Panc1 (cell line): ENCODE data around the gene ZNF230. TPM values are rescaled to one million over a fixed set of nuclear protein-coding genes. Genes with fewer than 3 reads are reported as not detected.

Source experiments
- ATAC-seq: fragments of 200-7000 bp; cut with Tn5 transposase; 2 replicates; pipeline ENCODE4 v1.9.1; 2020; ENCODE audit warnings: mild to moderate bottlenecking, moderate library complexity
- BruUV-seq: library from RNA; stranded (reverse); fragments of 400-500 nt; replicated peaks from 2 replicates; lab custom pipeline; 2021; lab: Mats Ljungman, UMichigan
- CTCF ChIA-PET: fragments of 300-600 bp; sonication (Branson Sonifier 250); formaldehyde crosslinking; loops from one replicate; lab custom pipeline; 2022; ENCODE audit warnings: antibody characterized with exemption; lab: Charles Lee
- POLR2A ChIA-PET: fragments of 300-600 bp; sonication (Branson Sonifier 250); formaldehyde crosslinking; loops from one replicate; lab custom pipeline; 2022; ENCODE audit warnings: antibody characterized with exemption; lab: Charles Lee
- DNase-seq: peaks from one replicate; pipeline ENCODE4 v3.0.0-alpha.2; 2010; ENCODE audit warnings: low read depth, low spot score
- H3K27ac ChIP-seq: 2 replicates; pipeline ENCODE4 v1.5.1; 2011; ENCODE audit warnings: mild to moderate bottlenecking, low read length, inconsistent platforms
- H3K27me3 ChIP-seq: fragments of 200-500 bp; sonication (Bioruptor generic); 2 replicates; pipeline ENCODE4 v1.6.0; 2014; ENCODE audit warnings: low read length, inconsistent platforms; ENCODE audit not compliant: control insufficient read depth, insufficient read depth
- H3K36me3 ChIP-seq: fragments of 200-500 bp; sonication (Bioruptor generic); 2 replicates; pipeline ENCODE4 v1.5.1; 2014; ENCODE audit warnings: inconsistent platforms, mild to moderate bottlenecking, low read length, moderate library complexity; ENCODE audit not compliant: control insufficient read depth, insufficient read depth
- H3K4me1 ChIP-seq: 2 replicates; pipeline ENCODE4 v1.5.1; 2011; ENCODE audit warnings: inconsistent platforms, mild to moderate bottlenecking, low read length, moderate library complexity; ENCODE audit not compliant: control insufficient read depth, insufficient read depth
- H3K4me3 ChIP-seq, 2 experiments: 2 replicates each; pipeline ENCODE4 v1.5.1; 2011 to 2012; ENCODE audit warnings: low read depth in 2 of 2, low read length in 2 of 2, mild to moderate bottlenecking in 2 of 2, inconsistent platforms in 1 of 2, moderate library complexity in 1 of 2
- H3K9me3 ChIP-seq: fragments of 200-500 bp; sonication (Bioruptor generic); 2 replicates; pipeline ENCODE4 v1.5.1; 2014; ENCODE audit warnings: low read depth, mild to moderate bottlenecking, inconsistent platforms, low read length, moderate library complexity; ENCODE audit not compliant: control insufficient read depth, insufficient read depth
- POLR2AphosphoS5 ChIP-seq: IDR thresholded peaks from 2 replicates; pipeline ENCODE4 v1.6.1; 2012; ENCODE audit warnings: mild to moderate bottlenecking, low read depth, low read length, moderate library complexity
- REST ChIP-seq, 2 experiments: IDR thresholded peaks; 2 replicates each; pipeline ENCODE4 v1.6.1; 2011 to 2012; ENCODE audit warnings: low read depth in 2 of 2, control low read depth in 1 of 2, low read length in 1 of 2, mild to moderate bottlenecking in 1 of 2, moderate library complexity in 1 of 2; ENCODE audit not compliant: insufficient read depth in 1 of 2
- SIN3A ChIP-seq: IDR thresholded peaks from 2 replicates; pipeline ENCODE4 v1.6.1; 2012; ENCODE audit warnings: low read depth, mild to moderate bottlenecking, low read length, moderate library complexity, borderline replicate concordance; ENCODE audit not compliant: insufficient read depth
- TCF7L2 ChIP-seq: IDR thresholded peaks from 2 replicates; pipeline ENCODE4 v1.6.1; 2011; ENCODE audit warnings: mild to moderate bottlenecking, low read depth, low read length, inconsistent platforms
- in situ Hi-C: cut with HindIII; loops from 2 replicates; pipeline ENCODE4 v1.10.0; 2016; ENCODE audit warnings: low sequenced_read_pairs, low pct_unique_long_range_greater_than_20kb
- intact Hi-C: fragments of 100-400 bp; cut with micrococcal nuclease; formaldehyde crosslinking; loops from one replicate; pipeline ENCODE4 v1.10.0; 2022; ENCODE audit not compliant: unreplicated experiment
- total RNA-seq: library from RNA; stranded (reverse); gene quantifications from one replicate; pipeline ENCODE4 v1.2.1, GENCODE V29; 2021; ENCODE audit not compliant: unreplicated experiment
- TF ChIP-seq, protein P1 (sequence below): fragments of 450-650 bp; IDR thresholded peaks from 2 replicates; pipeline ENCODE4 v1.5.1; 2017; ENCODE audit warnings: mild to moderate bottlenecking

Gene ZNF230
- total RNA-seq, 1 experiment from 2014 or later: 4.2 TPM

GRCh38 chr19:44025217-44025936, 22.6 kb downstream of the ZNF230 start, which contains the start of gene ZNF222:
TSS of gene ZNF222 (plus strand) at chr19:44025379. CDS start at chr19:44025437, 58 bp downstream.
- H3K4me3 ChIP-seq: peak within 1 kb of the TSS; percentile 93 to 95
- no peaks in the 10 kb centered on the region for H3K4me1 ChIP-seq
- BruUV-seq: TSS peak; percentile 93
- ATAC-seq: peak; percentile 100
- TF ChIP-seq SIN3A (no peak), TCF7L2 (no peak), REST (IDR thresholded peaks at IDR 0.05; ENCODE audit: insufficient read depth in 1 of 2, low read depth in 2 of 2, low read length in 1 of 2) (no peak), POLR2AphosphoS5 (no peak)
- TF ChIP-seq, protein P1, sequence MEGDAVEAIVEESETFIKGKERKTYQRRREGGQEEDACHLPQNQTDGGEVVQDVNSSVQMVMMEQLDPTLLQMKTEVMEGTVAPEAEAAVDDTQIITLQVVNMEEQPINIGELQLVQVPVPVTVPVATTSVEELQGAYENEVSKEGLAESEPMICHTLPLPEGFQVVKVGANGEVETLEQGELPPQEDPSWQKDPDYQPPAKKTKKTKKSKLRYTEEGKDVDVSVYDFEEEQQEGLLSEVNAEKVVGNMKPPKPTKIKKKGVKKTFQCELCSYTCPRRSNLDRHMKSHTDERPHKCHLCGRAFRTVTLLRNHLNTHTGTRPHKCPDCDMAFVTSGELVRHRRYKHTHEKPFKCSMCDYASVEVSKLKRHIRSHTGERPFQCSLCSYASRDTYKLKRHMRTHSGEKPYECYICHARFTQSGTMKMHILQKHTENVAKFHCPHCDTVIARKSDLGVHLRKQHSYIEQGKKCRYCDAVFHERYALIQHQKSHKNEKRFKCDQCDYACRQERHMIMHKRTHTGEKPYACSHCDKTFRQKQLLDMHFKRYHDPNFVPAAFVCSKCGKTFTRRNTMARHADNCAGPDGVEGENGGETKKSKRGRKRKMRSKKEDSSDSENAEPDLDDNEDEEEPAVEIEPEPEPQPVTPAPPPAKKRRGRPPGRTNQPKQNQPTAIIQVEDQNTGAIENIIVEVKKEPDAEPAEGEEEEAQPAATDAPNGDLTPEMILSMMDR: no peak
- DNase-seq: peak; percentile 43
- POLR2A ChIA-PET: no interaction called here
- no peaks in the 10 kb centered on the region; the same call in 1 of the 2 replicates for H3K36me3 ChIP-seq
- H3K9me3 ChIP-seq: peaks cover 19% of the 10 kb centered on the region; the same call in 1 of the 2 replicates
- in situ Hi-C loops (no loop called here), intact Hi-C loops (no loop called here)
- peak within 1 kb of the TSS; percentile 83 for H3K27ac ChIP-seq
- CTCF ChIA-PET: no interaction called here
- H3K27me3 ChIP-seq: no peaks in the 10 kb centered on the region

- no peaks in the 10 kb centered on the region for H3K4me1 ChIP-seq
- no peaks in the 10 kb centered on the region; the same call in 1 of the 2 replicates for H3K36me3 ChIP-seq
- DNase-seq: no peak
- no peak overlapping the region for H3K4me3 ChIP-seq
- ChIA-PET POLR2A (no interaction called here), CTCF (no interaction called here)
- in situ Hi-C loops (no loop called here), intact Hi-C loops (no loop called here)
- no peaks in the 10 kb centered on the region for H3K27me3 ChIP-seq
- H3K9me3 ChIP-seq: peaks cover 23% of the 10 kb centered on the region; the same call in 1 of the 2 replicates
- no TSS peak for BruUV-seq
- no peak for ATAC-seq
- TF ChIP-seq, protein P1: no peak
- TF ChIP-seq REST (IDR thresholded peaks at IDR 0.05; ENCODE audit: insufficient read depth in 1 of 2, low read depth in 2 of 2, low read length in 1 of 2) (no peak), TCF7L2 (no peak), SIN3A (no peak), POLR2AphosphoS5 (no peak)
- no peak overlapping the region for H3K27ac ChIP-seq
Observed at GRCh38 chr19:44026622-44027021, 23.9 kb downstream of the ZNF230 start.
